ENCODE data around the gene FAM204A.

DNA sequence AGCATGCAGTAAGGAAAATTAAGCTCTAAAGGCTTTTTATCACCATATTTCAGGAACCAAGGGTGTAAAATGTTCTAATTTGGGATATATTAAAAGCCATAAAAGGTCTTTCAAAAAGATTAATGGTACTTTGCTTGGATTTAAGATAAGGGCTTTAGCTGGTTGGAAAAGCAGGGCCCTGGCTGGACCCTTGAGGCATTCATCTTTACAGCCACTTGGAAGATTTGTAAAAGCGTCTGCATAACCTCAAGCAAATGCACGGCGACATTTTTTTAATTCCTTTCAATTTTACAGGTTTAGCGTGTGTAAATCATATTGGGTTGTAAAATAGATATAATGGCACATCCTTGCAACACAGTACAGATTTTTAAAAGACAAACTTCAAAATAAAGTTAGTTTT is 27.2 kb downstream of the FAM204A start:
- TF ChIP-seq, protein P1, sequence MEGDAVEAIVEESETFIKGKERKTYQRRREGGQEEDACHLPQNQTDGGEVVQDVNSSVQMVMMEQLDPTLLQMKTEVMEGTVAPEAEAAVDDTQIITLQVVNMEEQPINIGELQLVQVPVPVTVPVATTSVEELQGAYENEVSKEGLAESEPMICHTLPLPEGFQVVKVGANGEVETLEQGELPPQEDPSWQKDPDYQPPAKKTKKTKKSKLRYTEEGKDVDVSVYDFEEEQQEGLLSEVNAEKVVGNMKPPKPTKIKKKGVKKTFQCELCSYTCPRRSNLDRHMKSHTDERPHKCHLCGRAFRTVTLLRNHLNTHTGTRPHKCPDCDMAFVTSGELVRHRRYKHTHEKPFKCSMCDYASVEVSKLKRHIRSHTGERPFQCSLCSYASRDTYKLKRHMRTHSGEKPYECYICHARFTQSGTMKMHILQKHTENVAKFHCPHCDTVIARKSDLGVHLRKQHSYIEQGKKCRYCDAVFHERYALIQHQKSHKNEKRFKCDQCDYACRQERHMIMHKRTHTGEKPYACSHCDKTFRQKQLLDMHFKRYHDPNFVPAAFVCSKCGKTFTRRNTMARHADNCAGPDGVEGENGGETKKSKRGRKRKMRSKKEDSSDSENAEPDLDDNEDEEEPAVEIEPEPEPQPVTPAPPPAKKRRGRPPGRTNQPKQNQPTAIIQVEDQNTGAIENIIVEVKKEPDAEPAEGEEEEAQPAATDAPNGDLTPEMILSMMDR (conservative IDR thresholded peaks at IDR 0.05; ENCODE audit: low read depth, low read length): no peak
- TF ChIP-seq EZH2phosphoT487 (IDR thresholded peaks at IDR 0.05; ENCODE audit: borderline replicate concordance, low read length) (no peak), EZH2 (IDR thresholded peaks at IDR 0.05; ENCODE audit: low read length, unreplicated experiment) (no peak)
